IMR-90 (cell line): ENCODE data around the gene TRPC4AP.

Source experiments
- MAFK ChIP-seq: IDR thresholded peaks from 2 replicates; pipeline ENCODE4 v1.6.1; 2012; ENCODE audit warnings: low read depth, low read length, improper control_type of control experiment
- MXI1 ChIP-seq: IDR thresholded peaks from 2 replicates; pipeline ENCODE4 v1.6.1; 2012; ENCODE audit warnings: low read depth, mild to moderate bottlenecking, low read length, moderate library complexity, borderline replicate concordance
- RCOR1 ChIP-seq: IDR thresholded peaks from 2 replicates; pipeline ENCODE4 v1.6.1; 2012; ENCODE audit warnings: mild to moderate bottlenecking, low read length, improper control_type of control experiment; ENCODE audit not compliant: insufficient replicate concordance
- SMC3 ChIP-seq: fragments of 150-350 bp; IDR thresholded peaks from 2 replicates; pipeline ENCODE4 v1.6.1; 2016; ENCODE audit warnings: low read depth, mild to moderate bottlenecking, antibody characterized with exemption, low read length, moderate library complexity
- TF ChIP-seq, protein P1 (sequence below): conservative IDR thresholded peaks from 2 replicates; pipeline ENCODE4 v1.5.1; 2012; ENCODE audit warnings: mild to moderate bottlenecking, low read depth, low read length, improper control_type of control experiment

DNA sequence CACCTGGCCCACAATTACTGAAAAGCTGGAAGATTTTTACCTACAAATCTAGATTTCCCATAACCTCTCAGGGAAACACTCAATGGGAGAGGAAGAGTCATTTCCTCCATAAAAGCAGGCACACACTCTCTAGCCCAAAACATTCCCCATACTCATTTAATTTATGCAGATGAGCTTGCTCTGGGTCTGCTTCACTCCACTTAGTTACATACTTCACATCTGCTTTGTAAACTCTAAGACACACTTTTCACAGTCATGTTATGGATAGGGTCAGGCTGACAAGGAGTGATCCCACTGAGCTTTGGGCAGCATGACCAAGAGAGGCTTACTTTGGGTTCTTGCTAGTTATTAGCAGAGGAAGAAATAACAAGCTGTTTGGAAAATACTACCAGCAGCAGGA lies 27.4 kb downstream of the TRPC4AP start:
- no peak for TF ChIP-seq SMC3
- TF ChIP-seq, protein P1, sequence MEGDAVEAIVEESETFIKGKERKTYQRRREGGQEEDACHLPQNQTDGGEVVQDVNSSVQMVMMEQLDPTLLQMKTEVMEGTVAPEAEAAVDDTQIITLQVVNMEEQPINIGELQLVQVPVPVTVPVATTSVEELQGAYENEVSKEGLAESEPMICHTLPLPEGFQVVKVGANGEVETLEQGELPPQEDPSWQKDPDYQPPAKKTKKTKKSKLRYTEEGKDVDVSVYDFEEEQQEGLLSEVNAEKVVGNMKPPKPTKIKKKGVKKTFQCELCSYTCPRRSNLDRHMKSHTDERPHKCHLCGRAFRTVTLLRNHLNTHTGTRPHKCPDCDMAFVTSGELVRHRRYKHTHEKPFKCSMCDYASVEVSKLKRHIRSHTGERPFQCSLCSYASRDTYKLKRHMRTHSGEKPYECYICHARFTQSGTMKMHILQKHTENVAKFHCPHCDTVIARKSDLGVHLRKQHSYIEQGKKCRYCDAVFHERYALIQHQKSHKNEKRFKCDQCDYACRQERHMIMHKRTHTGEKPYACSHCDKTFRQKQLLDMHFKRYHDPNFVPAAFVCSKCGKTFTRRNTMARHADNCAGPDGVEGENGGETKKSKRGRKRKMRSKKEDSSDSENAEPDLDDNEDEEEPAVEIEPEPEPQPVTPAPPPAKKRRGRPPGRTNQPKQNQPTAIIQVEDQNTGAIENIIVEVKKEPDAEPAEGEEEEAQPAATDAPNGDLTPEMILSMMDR, result no peak
- no peak for TF ChIP-seq MXI1
- TF ChIP-seq MAFK, result no peak
- TF ChIP-seq RCOR1, result no peak
